ENCODE data around the gene NEURL1. TPM values are rescaled to one million over a fixed set of nuclear protein-coding genes. Genes with fewer than 3 reads are reported as not detected.

The NEURL1 gene
- total RNA-seq, 1 donor from 2014 or later, result 1.2 TPM

DNA sequence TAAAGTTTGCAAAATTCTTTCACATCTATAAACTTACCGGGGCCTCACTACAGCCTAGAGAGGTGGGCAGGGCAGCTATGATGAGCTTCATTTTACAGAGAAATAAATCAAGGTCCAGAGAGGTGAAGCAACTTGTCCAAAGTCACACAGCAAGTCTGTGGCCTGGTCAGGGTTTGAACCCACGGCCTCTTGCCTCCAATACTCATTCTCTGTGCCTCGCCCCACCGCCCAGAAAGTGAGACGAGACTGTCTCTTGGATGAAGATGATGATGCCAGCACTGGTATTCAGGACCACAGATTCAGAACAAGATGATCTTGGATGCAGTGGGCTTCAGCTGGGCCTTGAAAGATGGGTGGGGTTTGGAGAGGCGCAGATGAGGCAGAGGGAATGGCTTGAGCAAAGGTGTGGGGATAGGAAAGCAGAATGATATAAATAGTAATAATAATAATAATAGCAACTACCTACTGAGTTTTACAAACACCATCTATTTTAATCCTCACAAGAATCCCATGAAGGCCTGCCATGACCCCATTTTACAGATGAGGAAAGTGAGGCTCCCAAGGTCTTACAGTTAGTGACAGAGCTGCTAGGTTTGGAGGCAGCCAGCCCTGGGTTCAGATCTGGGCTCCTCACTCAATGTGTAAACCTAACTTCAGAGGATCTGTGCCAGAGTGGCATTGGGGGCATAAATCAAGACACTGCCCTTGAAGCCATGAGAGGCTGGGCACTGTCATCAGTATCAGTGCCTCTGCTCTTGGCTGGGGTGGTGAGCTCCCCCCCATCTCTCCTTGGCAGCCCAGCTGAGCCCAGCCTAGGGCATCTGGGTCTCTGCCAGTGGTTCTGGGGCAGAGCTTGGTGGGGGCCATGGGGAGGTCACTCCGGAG, 70.0 kb downstream of the NEURL1 start:
- DNase-seq (ENCODE audit: low spot score), result no peak

DNA sequence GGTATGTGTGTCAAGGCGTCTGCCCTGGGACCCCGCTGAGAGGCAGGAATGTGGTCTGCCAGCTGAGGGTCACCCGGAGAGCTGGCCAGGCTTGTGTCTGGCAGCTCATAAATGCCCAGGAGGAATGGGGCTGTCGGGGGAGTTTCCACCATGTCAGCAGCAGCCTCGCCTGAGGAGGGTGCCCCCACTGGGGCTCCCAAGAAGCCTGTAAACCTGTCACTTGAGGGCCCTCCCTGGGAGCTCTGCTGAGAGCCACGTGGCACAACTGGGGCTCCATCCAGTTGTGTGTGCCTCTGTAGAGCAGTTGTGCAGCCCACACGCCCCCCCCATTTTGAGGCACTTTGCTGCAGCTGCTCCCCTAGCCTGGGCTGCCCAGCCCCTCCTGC, 70.6 kb downstream of the NEURL1 start:
- no peak for DNase-seq (ENCODE audit: low spot score)

DNA sequence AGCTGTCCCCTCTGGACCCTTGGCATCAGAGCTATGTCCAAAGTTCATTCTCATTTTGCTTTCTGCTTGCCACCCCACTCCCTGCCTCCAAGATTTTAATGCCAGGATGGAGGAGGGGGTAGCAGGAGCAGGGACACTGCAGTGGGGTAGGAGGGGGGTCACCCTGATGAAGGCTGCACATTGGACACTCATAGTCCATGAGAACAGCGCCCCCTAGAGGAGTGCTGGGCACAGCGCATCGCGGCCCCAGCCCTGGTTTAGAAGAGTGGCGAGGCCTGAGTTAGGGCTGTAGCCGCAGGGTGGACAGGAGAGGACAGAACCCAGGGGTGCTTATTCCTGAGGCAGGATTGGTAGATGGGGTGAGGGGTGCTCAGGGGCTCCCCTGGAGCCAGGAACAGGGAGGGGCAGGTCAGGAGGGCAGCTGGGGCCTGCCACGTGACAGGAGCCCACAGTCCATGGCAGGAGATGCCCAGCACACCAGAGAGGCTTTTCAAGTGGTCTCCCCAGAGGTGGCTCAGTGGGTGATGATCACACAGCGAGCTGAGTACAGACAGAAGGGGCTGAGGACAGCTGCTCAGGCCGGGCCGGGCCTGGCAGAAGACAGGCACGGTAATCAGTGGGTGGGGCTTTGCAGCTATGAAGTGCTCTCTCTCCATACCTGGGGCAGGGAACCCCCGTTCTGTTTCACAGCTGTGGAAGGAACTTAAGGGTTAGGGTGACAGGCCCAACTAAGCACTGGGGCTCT, 71.4 kb downstream of the NEURL1 start:
- no peak for DNase-seq (ENCODE audit: low spot score)

DNA sequence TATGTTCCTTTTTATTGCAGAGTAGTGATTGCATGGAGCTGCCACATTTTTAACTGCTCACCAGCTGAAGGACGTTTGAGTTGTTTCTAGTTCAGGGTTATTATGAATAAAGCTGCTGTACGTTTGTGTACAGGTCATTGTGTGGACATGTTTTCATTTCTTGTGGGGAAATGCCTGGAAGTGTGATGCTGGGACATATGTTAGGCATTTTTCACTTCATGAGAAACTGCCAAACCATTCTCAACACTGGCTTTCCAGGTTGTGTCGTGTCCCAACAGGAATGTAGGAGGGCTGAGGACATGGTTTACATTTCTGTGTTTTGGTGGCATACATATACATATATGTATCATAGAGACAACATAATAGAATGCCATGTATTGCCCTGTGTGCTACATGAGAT, 73.0 kb downstream of the NEURL1 start:
- DNase-seq (ENCODE audit: low spot score), result no peak

DNA sequence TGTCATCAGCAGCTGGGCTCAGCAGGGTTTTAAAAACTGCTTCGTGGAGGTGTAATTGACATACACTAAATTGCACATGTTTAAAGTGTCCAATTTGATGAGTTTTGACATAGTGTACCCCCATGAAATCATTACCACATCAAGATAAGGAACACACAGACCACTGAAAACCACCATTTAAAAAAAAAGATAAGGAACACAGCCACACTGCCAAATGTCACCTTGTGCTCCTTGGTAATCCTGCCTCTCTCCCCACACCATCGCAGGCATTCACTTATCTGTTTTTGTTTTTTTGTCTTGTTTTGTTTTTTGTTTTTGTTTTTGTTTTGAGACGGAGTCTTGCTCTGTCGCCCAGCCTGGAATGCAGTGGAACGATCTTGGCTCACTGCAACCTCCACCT, 75.0 kb downstream of the NEURL1 start:
- no peak for DNase-seq (ENCODE audit: low spot score)

DNA sequence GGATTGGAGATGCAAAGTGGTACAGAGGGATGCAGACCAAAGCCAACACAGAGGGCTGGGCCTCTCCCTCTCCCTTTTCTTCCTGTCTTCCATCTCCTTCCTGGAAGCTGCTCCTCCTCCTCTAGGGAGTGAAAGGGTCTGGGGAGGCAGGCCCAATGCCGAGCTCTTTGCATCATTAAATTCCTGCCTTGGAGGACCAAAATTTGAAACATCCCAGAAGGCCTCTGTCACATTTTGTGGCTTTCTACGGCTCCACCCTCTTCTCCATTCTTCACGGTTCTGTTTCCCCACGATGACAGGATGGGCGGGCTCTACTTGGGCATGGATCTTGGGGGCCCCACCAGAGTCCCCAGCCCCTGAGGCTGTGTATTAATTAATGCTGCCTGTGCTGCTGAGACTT, 76.4 kb downstream of the NEURL1 start:
- DNase-seq (ENCODE audit: low spot score), result no peak

DNA sequence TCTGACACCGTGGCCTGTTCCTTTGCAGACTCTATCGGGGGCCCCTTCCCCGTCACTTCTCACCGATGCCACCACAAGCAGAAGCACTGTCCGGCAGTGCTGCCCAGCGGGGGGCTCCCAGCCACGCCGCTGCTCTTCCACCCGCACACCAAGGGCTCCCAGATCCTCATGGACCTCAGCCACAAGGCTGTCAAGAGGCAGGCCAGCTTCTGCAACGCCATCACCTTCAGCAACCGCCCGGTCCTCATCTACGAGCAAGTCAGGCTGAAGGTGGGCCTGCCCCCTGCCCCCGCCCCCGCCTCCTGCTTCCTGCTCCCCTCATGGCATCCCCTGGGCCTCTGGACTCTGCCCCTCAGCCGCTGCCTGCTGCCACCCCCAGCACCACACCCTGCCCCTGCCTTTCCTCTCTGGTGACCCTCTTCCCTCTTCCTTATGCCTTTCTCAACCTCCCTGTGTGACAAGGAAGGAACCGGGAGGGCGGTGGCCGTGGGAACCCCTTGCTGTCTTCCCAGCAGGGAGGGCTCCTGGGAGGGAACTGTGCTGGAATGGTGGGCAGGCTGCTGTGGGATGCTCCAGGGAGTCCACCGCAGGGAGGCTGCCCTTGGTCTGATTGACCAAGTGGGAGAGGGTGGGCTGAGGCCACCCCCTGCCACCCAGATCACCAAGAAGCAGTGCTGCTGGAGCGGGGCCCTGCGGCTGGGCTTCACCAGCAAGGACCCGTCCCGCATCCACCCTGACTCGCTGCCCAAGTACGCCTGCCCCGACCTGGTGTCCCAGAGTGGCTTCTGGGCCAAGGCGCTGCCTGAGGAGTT, 77.5 kb downstream of the NEURL1 start:
- DNase-seq (ENCODE audit: low spot score), result no peak

DNA sequence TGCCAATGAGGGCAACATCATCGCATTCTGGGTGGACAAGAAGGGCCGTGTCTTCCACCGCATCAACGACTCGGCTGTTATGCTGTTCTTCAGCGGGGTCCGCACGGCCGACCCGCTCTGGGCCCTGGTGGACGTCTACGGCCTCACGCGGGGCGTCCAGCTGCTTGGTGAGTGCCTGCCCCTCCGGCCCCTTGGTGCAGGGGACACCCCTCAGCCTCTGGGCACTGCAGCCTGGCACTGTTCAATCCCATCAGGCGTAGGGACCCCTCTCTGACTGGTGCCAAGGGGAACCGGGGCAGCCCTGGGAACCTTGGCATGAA, 78.1 kb downstream of the NEURL1 start:
- DNase-seq (ENCODE audit: low spot score), result no peak

DNA sequence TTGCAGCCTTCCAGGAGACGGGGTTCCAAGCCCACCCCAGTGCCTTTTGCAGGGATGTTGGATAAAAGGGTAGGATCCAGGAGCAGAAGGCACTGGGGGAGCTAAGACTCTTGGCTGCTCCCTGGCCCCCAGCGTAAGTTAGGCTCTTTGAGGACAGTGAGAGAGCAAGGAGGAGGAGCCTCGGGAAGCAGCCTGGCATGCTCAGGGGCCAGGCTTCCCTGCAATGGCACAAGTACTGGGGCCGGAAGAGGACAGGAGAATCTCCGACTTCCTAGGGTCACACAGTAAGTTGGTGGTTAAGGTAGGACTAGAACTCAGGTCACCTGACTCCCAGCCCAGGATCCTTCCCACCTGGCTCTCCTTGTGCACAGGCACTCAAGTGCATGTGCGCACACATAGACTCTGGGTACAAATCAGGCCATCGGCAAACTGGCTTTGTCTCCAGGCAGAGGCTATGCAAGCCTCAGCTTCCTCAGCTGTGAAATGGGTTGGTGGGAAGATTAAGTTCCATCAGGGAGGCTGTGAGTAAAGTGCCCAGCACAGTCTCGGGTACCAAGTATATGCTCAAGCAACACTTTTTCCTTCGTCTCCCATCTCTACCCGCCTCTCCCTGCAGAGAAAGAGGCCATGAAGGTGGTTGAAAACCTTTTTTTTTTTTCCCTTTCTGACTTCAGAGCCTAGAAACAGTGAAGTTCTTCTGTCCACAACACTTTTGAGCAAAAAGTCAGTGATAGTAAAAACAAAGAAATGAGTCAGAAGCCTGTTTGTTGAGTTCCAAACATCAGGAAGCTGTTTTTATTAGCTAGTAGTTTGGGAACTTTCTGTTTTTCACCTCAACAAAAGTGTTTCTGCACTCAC, 79.1 kb downstream of the NEURL1 start:
- no peak for DNase-seq (ENCODE audit: low spot score)

DNA sequence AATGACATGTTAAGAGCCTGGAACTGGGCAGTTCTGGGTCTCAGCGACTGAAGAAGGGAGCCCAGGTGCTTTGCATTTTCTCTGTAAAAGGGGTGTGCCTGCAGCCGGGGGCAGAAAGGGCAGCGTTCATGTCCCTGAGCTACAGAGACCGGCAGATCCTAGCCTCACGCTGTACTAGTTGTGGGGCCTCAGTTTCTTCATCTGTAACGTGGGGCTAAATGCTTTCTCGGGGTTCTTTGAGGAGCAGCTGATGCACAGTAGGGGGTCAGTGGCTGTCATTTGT, 79.6 kb downstream of the NEURL1 start:
- DNase-seq (ENCODE audit: low spot score), result no peak

DNA sequence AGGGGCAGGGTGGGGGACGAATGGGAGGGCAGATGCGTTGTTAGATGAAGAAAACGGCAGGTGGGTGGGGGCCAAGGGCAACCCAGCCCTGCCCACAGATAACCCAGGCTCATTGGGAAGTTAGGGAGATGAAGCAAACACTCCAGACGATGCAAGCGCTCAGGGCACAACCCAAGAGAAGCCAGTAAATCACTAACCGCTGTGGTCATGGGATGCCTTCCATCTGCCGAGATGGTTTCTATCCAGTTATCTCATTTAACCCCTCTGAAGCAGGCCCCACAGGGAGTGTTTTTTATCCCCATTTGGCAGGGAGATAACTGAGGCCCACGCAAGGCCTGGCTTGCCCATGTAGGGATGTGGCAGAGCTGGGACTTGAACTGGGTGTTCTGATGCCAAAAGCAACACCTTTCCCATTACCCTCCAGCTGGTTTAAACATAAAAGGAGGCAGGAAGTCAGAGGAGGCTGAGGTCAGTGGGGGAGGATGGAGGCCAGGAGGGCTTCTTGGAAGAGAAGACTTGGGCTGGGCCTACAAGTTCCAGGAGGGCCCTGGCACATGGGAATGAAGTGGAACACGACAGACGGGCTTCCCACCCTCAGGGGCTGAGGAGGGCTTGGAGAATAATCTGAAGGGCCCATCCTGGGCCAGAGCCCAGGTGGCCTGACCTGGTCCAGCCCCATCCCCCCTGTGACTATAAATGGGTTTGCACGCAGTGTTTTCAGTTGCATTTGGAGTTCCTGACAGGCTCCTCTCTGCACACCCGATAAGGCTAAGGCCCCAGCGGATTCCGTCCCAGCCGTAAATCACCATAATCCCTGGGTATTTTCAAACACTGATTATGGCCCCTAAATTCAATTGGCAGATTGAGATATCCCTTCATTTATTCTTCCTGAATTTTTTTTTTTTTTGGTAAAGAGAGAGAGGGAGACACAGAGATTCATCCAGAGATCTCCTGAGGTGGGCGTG, 80.9 kb downstream of the NEURL1 start:
- no peak for DNase-seq (ENCODE audit: low spot score)

DNA sequence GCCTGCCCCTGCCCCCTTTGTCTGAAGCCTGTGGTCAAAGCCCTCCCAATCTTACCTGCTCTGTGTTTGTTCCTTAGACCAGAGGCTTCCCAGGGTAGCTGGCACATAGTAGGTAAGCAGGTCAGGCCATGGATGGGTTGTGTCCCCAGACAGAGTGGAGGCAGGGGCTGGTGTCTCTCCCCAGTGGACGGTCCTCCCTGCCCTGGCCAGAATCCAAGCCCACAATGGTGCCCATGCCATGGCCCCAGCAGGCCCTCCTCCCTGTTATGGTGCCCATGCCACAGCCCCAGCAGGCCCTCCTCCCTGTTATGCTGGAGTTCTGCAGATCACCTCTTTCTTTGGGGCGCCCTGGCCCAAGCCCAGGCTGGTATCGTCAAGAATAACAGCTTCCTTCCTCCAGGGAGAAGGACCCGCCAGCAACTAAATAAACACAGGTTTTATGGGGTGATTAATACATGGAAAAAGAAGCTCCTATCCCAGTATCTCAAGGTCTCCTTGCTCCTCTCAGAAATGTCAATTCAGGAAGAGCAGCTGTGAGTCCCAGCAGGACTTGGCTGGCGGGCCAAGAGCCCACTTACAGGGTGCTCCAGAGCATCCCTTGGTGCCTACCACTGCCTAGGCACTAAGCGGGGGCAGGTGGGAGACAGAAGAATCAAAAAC, 82.0 kb downstream of the NEURL1 start:
- DNase-seq (ENCODE audit: low spot score), result no peak

DNA sequence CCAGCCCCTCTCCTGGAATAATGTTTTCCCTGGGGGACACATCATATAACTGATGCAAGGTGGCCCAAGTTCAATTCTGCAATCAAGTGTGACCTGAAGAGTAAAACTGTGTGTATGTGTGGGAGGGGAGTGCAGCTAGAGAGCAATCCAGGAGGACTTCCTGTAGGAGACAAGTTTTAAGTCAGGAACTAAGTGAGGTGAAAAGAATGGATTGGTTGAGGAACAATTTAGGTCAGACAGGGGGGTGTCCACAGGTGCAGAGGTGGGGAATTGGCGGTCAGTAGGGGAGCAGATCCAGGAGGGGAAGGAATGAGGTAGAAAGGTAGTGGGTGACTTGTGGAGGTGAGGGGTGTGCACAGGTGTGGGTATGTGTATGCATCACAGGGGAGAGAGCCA, 82.6 kb downstream of the NEURL1 start:
- no peak for DNase-seq (ENCODE audit: low spot score)

DNA sequence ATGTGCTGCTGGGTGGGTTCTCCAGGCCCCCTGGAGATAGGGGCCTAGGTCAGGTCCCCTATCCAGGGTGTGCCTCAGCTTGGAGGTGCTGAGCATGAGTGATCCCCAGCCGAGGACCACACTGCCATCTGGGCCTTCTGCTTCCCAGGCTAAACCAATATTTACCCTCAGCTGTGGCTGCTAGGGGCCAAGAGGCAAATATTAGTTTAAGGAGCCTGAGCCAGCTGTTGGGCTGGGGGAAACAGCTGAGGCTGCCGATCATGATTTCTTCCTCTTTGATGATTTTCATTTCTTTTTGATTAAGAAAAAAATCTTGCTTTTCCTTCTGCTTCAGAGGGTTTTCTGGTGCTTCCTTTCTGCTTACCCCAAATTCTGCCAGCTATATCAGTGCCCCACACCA, 83.4 kb downstream of the NEURL1 start:
- DNase-seq (ENCODE audit: low spot score), result no peak

DNA sequence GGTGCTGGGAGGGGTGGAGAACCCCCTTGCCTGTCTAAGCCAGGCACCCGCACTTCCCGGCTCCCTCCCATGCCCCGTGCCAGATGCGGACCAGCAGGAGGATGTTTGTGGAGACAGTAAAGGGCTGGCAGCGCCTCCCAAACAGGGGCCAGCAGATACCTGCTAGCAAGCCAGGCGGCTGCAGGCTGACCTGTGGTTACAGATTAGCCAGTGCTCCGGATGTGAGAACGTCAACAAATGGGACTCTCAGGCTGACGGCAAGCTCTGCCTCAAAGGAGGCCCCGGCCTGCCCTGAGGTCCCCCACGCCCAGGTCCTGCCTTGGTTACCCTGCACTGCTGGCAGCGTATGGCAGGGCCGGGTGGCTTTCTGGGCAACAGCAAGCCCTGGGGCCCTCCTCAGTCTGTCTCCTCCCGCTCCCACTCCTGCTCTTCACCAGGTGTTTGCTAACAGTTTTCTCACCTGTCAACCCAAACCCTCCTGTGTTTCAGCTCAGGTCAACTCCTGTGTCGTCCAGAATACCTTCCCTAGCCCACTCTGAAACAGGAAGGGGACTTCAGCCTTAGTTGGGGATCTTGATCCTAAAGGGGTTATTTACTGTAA, 85.4 kb downstream of the NEURL1 start:
- no peak for DNase-seq (ENCODE audit: low spot score)

DNA sequence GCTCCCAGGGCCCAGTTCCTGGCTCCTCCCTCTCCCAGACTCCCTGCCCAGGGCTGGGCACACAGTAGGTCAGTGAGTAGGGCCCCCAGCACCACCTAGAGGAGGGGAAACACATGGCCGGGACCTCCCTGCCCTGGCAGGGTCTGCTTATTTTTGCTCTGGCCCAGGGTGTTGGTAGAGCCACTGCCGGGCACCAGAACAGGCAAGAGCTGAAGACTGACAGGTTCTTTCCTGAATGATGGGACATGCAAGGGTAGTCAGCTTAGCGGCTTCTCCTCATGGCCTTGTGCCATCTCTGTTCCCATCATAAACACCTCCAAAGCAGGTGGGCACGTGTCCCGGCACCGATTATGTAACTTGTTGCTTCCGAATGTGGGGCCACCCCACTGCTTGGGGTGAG, 86.5 kb downstream of the NEURL1 start:
- no peak for DNase-seq (ENCODE audit: low spot score)

DNA sequence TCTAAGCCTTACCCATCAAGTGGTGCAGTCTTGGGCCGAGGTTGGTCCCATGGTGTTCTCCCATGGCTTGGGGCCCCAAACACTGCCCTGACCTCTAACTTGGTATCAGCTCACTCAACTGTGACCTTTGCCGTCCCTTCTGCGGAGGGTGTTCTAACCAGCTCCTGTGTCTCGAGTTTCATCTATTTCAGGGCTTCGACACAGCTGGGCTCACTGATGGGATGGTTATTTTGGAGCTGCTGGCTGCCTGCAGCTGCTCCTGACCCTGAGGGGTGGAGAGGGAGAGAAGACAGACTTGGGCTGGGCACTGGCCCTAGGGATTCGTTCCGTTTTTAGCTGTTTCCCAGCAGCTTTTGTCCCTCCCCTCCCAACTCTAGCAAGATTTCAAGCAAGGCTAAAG, 86.9 kb downstream of the NEURL1 start:
- no peak for DNase-seq (ENCODE audit: low spot score)

DNA sequence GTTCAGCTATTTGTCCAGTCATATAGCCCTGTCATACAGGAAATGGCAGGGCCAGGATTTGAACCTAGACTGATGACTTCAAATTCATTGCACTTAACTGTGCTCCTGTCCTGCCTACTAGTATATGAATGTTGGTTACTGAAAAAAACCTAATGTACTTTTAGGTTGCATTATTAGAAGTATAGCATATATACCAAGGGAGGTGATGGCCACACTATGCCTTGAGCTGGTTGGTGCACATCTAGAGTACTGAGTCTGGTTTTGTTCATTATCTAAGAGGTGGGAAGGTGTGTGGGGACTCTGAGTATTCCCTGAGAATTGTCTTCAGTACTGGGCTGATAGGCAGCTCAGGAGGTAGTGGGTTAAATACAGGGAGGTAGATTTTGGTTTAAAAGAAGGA, 88.0 kb downstream of the NEURL1 start:
- DNase-seq (ENCODE audit: low spot score), result no peak

DNA sequence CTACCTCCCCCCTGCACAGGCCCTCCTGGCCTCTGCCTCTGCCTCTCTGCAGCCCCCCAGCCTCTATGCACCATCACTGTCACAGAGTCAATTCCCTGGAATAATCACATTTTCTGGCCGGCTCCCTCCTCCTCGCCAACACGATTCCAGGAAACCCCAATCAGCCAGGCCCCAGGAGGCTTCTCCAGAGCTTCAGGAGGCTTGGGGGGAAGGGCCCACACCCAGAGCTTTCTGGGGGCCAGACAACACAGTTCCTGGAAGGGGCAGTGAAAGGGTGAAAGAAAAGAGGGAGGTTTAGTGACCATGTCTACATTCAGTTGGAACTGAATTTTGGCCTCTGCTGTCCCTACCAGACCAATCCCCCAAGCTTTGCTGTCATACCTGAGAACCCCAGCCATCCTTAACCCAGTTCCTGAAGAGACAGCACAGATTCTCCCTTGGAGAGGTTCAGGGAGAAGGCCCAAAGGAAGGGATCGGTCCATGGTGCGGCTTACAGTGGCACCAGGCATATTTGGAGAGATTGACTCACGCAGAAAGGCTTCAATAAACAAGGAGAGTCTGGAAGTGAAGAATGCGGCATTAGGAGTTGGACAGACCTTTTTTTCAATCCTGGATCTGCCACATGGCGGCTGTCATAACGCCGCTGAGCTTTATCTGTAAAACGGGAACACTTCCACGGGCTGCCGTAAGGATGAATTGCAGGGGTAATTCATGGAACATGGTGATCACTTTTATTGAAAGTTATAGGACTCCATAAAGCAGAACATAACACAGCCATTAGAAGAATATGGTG, 89.0 kb downstream of the NEURL1 start:
- DNase-seq (ENCODE audit: low spot score), result no peak

Data from ureter (tissue), 1 donor.